Stimulated activated CD4-positive, alpha-beta T cell treated with anti-CD3 and anti-CD28 coated beads, TNF-alpha, amount 100 ng/mL, for 48 hours (primary cell): ENCODE results near the gene XXYLT1.
A peak's percentile ranks its signal among the peaks of the same experiment; 100 is the strongest.

ENCODE experiments used
- DNase-seq, 3 donors: peaks; one replicate each; pipeline ENCODE4 v3.0.0-alpha.2; 2020; ENCODE audit warnings: low read depth in 3 of 3

The XXYLT1 gene

GRCh38 chr3:195151866-195152541 is 119.0 kb downstream of the XXYLT1 start:
- DNase-seq = no peak

DNA sequence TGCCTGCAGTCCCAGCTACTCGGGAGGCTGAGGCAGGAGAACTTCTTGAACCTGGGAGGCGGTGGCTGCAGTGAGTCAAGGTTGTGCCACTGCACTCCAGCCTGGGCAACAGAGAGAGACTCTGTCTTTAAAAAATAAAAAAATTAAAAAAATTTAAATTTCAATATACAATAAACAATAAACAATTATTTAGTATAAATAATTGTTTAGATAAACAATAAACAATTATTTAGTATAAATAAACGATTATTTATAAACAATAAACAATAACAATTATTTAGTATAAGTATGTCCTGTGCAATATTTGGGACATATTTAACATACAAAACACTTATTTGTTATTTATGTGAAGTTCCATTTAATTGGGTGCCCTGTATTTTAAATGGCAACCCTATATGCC is 119.6 kb downstream of the XXYLT1 start:
- no peak for DNase-seq

DNA sequence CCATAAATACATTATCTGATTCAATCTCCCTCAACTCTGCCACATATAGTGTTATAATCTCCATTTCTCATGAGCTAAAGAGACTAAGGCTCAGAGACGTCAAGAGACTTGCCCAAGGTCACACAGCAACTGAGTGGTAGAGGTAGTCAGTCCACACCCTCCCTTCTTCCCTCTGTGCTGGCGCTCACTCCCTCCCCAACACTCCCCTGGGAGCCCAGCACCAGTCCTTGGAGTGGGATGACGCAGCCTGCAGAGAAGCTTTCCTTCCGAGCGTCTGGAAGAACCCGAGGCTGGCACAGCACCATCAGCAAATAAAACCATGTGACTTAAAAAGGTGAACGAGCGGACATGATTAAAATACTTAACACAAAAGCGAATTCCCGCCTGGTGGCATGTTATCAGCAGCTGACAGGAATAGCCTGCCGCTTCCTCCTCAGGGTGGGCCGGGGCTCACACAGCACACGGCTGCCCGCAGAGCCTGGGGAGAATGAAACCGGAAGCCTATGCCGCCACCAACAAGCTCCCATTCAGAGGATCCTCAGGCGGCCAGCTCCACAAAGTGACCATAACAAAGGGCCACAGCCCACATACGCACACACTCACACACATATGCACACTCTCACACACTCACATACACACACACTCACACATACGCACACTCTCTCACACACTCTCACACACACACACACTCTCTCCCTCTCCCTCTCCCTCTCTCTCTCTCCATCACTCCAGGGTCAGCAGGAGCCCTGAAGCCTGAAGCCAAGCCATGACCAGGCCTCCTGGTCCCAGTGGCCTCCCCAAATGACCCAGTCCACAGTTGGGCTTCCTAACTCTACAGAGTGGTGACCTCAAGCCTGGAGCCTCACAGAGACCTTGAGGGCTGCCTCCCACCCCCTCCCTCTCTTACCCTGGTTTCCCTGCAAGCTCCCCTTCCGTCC is 120.5 kb downstream of the XXYLT1 start:
- no peak for DNase-seq

- no peak for DNase-seq
These were observed 121.5 kb downstream of the XXYLT1 start for GRCh38 chr3:195149292-195150030.

GRCh38 chr3:195148549-195148948 is 122.4 kb downstream of the XXYLT1 start:
- no peak for DNase-seq

GRCh38 chr3:195147649-195148080 is 123.3 kb downstream of the XXYLT1 start:
- DNase-seq = no peak

GRCh38 chr3:195146131-195146530 is 124.8 kb downstream of the XXYLT1 start:
- DNase-seq = no peak

- no peak for DNase-seq
These were observed 125.4 kb downstream of the XXYLT1 start for GRCh38 chr3:195145579-195145978.

DNA sequence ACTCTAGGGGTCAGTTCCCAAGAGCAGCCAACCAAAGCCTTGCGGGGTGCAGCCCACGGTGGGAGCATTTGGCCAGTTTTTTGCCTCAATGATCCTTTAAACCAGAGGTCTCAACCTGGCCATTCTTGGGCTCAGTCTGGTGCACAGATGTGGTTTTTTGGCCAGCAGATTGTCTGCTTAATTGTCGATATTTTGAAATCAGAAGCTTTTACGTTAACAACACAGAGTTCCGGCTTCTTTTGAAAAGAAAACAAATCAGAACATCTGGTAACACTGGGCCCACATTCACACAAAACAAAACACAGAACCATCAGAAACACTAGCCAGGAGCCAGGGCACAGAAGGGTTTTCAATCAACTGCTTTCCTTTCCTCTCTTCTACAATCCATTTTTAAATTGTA is 127.7 kb downstream of the XXYLT1 start:
- no peak for DNase-seq

GRCh38 chr3:195142519-195142918 is 128.4 kb downstream of the XXYLT1 start:
- no peak for DNase-seq

GRCh38 chr3:195140816-195141793 is 129.9 kb downstream of the XXYLT1 start:
- DNase-seq = no peak

GRCh38 chr3:195140410-195140809 is 130.5 kb downstream of the XXYLT1 start:
- DNase-seq = no peak

- no peak for DNase-seq
These were observed 131.1 kb downstream of the XXYLT1 start for GRCh38 chr3:195139876-195140240.

- no peak for DNase-seq
These were observed 131.7 kb downstream of the XXYLT1 start for GRCh38 chr3:195139091-195139875.

DNA sequence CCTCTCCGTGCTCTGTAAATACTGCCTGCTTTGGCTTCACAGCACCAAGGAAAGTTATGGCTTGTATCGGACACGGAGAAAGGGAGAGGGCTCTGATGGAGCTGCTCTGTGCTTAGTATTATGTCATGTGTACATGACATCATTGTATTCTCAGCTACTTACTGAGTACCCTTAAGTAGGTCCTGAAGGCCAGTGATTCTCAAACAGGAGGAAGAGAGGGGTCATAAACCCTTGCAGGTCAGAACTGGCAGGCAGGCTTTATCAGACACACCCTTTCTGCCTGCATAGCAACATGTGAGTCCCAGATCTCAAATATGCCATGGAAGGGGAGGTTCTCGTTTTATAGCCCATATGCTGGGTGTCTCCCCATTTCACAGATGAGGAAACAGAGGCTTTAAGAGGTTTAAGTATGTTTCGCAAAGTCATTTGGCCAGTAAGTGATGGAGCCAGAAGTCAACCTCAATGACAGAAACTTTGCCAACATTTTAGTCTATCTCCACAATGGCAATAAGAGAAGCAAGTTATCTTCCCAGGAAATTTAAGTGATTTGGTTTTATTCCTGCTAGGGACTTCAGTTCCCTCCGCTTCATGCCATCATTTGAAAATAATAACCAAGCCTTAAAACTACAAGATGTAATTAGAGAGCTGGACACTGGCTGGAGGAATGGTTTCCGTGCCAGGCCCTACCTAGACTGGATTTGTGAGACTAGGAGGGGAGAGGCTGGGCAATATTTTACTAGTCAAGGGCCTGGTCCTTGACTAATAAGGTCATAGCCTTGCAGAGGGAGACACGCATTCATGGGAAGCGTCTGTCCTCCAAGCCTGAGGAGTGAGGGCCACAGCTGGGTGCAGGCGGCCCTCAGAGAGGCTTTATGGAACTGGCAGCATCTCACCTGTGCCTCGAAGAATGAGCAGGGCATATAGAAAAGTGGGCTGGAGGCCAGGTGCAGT is 133.0 kb downstream of the XXYLT1 start:
- no peak for DNase-seq

- no peak for DNase-seq
These were observed 135.0 kb downstream of the XXYLT1 start for GRCh38 chr3:195135917-195136316.

DNA sequence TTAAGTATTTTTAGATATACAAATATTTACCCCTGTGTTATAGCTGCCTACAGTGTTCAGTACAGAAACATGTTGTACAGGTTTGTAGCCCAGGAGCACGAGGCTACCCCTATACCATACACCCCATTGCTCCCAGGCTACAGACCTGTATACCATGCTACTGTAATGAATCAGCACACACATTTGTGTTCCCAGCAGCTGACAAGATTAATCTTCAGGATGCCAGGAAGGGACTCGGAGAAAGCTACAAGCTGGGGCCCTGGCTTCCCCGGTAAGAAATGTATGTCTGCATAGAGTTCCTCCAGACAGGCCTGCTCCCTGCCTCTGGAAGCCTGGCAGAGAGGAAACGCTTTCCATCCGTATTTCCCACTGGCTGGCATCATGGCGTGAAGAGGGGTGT is 136.5 kb downstream of the XXYLT1 start:
- no peak for DNase-seq

GRCh38 chr3:195133462-195133861 is 137.5 kb downstream of the XXYLT1 start:
- DNase-seq = peak; percentile 26 to 31 (median 29)

DNA sequence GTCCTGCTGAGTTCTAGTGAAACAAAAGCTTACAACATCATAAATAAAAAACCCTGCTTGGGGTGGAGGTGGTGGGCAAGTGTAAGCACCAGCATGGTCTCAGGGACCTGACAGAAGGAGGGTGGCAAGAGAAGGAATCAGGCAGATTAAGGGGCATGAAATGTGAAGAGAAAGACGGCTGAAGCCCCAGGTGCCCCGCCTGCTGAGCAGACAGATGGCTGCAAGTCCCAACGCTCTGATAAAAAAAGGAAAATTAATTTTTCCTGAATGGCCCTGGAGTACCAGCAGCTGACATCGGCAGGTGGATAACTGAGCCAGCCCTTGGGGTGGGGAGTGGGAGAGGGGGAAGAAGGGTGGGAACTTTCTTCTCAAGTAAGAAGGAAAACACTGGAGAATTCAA is 137.9 kb downstream of the XXYLT1 start:
- DNase-seq = no peak
